ENCODE results near the gene INPP5A. TPM values are rescaled to one million over a fixed set of nuclear protein-coding genes. Genes with fewer than 3 reads are reported as not detected.
"Not testable (repeated sequence)": the region's sequence is repeated elsewhere in the genome, so short reads cannot be mapped to it uniquely, and the experiment has no call there.

The INPP5A gene
- total RNA-seq, 2 donors from 2014 or later, result 9.2 to 14.5 TPM

DNA sequence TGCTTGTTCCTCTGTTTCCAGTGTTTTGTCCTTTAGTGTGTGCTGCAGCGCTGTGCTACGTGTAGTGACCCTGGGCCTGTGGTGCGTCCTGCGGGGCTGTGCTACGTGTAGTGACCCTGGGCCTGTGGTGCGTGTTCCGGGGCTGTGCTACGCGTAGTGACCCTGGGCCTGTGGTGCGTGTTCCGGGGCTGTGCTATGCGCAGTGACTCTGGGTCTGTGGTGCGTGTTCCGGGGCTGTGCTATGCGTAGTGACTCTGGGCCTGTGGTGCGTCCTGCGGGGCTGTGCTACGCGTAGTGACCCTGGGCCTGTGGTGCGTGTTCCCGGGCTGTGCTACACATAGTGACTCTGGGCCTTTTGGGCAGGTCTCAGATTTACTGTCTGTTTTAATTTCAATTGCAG lies 60.1 kb downstream of the INPP5A start:
- H3K9me3 ChIP-seq, result peaks cover 0 to 8% (median 0%) of the 10 kb centered on the region in 3 donors
- no peak for DNase-seq
- TF ChIP-seq, protein P1, sequence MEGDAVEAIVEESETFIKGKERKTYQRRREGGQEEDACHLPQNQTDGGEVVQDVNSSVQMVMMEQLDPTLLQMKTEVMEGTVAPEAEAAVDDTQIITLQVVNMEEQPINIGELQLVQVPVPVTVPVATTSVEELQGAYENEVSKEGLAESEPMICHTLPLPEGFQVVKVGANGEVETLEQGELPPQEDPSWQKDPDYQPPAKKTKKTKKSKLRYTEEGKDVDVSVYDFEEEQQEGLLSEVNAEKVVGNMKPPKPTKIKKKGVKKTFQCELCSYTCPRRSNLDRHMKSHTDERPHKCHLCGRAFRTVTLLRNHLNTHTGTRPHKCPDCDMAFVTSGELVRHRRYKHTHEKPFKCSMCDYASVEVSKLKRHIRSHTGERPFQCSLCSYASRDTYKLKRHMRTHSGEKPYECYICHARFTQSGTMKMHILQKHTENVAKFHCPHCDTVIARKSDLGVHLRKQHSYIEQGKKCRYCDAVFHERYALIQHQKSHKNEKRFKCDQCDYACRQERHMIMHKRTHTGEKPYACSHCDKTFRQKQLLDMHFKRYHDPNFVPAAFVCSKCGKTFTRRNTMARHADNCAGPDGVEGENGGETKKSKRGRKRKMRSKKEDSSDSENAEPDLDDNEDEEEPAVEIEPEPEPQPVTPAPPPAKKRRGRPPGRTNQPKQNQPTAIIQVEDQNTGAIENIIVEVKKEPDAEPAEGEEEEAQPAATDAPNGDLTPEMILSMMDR (IDR thresholded peaks at IDR 0.05), result no peak
- no peak for TF ChIP-seq POLR2A (IDR thresholded peaks at IDR 0.05)
- intact Hi-C loops (cut with DNase I), result no loop called here
- WGBS, 2 donors, result 92 to 96% methylated on average over 12 to 21 of the region's 21 CpGs
- no peaks in the 10 kb centered on the region for H3K36me3 ChIP-seq (replicated peaks in 1 of 2; ENCODE audit: insufficient read depth in 1 of 2, low read depth in 2 of 2)
- peaks cover 4% of the 10 kb centered on the region for H3K4me1 ChIP-seq
- H3K27me3 ChIP-seq, result no peaks in the 10 kb centered on the region
- no peak overlapping the region for H3K27ac ChIP-seq
- ATAC-seq, result no peak
- no peak overlapping the region for H3K4me3 ChIP-seq

DNA sequence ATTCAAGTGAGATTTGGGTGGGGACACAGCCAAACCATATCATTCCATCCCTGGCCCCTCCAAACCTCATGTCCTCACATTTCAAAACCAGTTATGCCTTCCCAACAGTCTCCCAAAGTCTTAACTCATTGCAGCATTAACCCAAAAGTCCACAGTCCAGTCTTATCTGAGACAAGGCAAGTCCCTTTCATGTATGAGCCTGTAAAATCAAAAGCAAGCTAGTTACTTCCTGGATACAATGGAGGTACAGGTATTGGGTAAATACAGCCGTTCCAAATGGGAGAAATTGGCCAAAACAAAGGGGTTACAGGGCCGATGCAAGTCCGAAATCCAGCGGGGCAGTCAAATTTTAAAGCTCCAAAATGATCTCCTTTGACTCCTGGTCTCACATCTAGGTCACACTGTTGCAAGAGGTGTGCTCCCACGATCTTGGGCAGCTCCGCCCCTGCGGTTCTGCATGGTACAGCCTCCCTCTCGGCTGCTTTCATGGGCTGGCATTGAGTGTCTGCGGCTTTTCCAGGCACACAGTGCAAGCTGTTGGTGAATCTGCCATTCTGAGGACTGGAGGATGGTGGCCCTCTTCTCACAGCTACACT lies 61.5 kb downstream of the INPP5A start:
- H3K36me3 ChIP-seq (replicated peaks in 1 of 2; ENCODE audit: insufficient read depth in 1 of 2, low read depth in 2 of 2); ATAC-seq; H3K27ac ChIP-seq; H3K9me3 ChIP-seq; intact Hi-C loops (cut with DNase I); H3K4me1 ChIP-seq; DNase-seq; H3K27me3 ChIP-seq; H3K4me3 ChIP-seq: not testable (repeated sequence)
- WGBS, 2 donors, result 92 to 98% methylated on average over 9 of the region's 9 CpGs

DNA sequence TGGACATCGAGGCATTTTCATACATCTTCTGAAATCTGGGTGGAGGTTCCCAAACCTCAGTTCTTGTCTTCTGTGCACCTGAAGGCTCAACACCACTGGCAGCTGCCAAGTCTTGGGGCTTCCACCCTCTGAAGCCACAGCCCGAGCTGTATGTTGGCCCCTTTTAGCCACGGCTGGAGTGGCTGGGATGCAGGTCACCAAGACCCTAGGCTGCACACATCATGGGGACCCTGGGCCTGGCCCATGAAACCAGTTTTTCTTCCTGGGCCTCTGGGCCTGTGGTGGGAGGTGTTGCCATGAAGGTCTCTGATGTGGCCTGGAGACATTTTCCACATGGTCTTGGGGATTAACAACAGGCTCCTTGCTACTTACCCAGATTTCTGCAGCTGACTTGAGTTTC lies 62.1 kb downstream of the INPP5A start:
- Histone ChIP-seq H3K4me1 (no peaks in the 10 kb centered on the region), H3K36me3 (replicated peaks in 1 of 2; ENCODE audit: insufficient read depth in 1 of 2, low read depth in 2 of 2) (no peaks in the 10 kb centered on the region), H3K27ac (no peak overlapping the region), H3K27me3 (no peaks in the 10 kb centered on the region), H3K4me3 (no peak overlapping the region), H3K9me3 (peaks cover 0 to 8% (median 0%) of the 10 kb centered on the region in 3 donors)
- DNase-seq (no peak), ATAC-seq (no peak)
- intact Hi-C loops (cut with DNase I), result no loop called here
- no peak for TF ChIP-seq POLR2A (IDR thresholded peaks at IDR 0.05)
- TF ChIP-seq, protein P1 (IDR thresholded peaks at IDR 0.05), result no peak
- WGBS, 2 donors, result 98 to 100% methylated on average over 2 to 3 of the region's 3 CpGs

DNA sequence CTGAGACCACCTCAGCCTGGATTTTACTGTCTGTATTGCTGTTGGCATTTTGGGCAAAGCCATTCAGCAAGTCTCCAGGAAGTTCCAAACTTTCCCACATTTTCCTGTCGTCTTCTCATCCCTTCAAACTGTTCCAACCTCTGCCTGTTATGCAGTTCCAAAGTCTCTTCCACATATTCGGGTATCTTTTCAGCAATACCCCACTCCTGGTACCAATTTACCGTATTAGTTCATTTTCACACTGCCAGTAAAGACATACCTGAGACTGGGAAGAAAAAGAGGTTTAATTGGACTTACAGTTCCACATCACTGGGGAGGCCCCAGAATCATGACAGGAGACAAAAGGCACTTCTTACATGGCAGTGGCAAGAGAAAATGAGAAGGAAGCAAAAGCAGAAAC lies 62.8 kb downstream of the INPP5A start:
- Histone ChIP-seq H3K9me3 (peaks cover 0 to 8% (median 0%) of the 10 kb centered on the region in 3 donors), H3K27ac (no peak overlapping the region), H3K4me1 (no peaks in the 10 kb centered on the region), H3K36me3 (replicated peaks in 1 of 2; ENCODE audit: insufficient read depth in 1 of 2, low read depth in 2 of 2) (no peaks in the 10 kb centered on the region), H3K27me3 (no peaks in the 10 kb centered on the region), H3K4me3 (no peak overlapping the region)
- DNase-seq (no peak), ATAC-seq (no peak)
- TF ChIP-seq, protein P1 (IDR thresholded peaks at IDR 0.05), result no peak
- 79 to 98% methylated on average over 3 of the region's 3 CpGs for WGBS, 2 donors
- intact Hi-C loops (cut with DNase I), result no loop called here

DNA sequence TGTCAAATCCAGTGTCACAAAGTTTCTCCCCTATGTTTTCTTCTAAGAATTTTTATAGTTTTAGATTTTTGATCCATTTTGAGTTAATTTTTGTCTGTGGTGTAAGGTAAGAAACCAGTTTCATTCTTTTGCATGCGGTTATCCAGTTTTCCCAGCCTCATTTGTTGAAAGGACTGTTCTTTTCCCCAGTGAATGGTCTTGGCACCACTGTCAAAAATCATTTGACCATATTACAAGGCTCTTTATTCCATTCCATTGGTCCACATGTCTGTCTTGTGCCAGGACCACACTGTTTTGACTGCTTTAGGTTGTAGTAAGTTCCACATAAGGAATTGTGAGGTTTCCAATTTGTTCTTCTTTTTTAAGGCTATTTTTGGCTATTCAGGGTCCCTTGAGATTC lies 64.0 kb downstream of the INPP5A start:
- no peak overlapping the region for H3K27ac ChIP-seq
- H3K27me3 ChIP-seq, result no peaks in the 10 kb centered on the region
- H3K9me3 ChIP-seq, result peaks cover 0 to 8% (median 0%) of the 10 kb centered on the region in 3 donors
- H3K4me3 ChIP-seq, result no peak overlapping the region
- TF ChIP-seq, protein P1 (IDR thresholded peaks at IDR 0.05), result no peak
- no peak for TF ChIP-seq POLR2A (IDR thresholded peaks at IDR 0.05)
- no peaks in the 10 kb centered on the region for H3K36me3 ChIP-seq (replicated peaks in 1 of 2; ENCODE audit: insufficient read depth in 1 of 2, low read depth in 2 of 2)
- no peak for DNase-seq
- ATAC-seq, result no peak
- peaks cover 3% of the 10 kb centered on the region for H3K4me1 ChIP-seq
- intact Hi-C loops (cut with DNase I), result no loop called here
- 95% methylated on average over 1 of the region's 1 CpG for WGBS, 2 donors
